ENCODE results near the gene GLRA1.
"Not testable (repeated sequence)": the region's sequence is repeated elsewhere in the genome, so short reads cannot be mapped to it uniquely, and the experiment has no call there.

GLRA1 gene

DNA sequence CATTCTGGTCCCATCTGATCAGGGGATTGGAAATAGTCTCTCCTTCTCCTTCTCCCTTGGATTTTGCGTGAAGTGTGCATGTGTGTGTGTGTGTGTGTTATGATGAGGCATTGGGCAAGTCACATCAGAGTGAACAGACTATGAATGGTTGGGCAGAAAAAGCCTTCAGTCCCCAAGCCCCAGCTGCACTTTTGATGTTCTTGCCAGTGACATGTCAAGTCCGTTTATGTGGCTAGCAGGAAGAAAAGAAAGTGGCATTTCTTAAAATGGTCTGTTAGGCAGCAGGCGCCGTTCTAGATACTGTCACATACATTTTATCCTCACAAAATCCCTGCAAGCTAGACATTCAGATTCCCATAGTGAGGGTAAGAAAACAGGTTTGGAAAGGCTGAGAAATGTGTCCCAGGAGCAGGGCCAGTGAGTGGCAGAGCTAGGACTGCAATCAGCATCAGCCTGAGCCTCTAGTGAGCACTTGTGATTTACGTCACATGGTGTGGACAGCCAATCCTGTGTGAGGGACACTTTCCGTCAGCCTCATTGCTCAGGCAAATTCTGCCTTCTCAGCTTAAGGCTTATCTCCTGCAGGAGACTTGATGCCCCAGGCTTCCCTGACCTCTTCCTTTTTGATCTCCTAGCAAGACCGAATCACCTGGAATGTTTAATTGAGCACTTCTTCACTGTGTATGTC, 60.4 kb downstream of the GLRA1 start:
- H3K4me3 ChIP-seq (replicated peaks; ENCODE audit: low read depth, low read length), result no peak overlapping the region
- TF ChIP-seq, protein P1, sequence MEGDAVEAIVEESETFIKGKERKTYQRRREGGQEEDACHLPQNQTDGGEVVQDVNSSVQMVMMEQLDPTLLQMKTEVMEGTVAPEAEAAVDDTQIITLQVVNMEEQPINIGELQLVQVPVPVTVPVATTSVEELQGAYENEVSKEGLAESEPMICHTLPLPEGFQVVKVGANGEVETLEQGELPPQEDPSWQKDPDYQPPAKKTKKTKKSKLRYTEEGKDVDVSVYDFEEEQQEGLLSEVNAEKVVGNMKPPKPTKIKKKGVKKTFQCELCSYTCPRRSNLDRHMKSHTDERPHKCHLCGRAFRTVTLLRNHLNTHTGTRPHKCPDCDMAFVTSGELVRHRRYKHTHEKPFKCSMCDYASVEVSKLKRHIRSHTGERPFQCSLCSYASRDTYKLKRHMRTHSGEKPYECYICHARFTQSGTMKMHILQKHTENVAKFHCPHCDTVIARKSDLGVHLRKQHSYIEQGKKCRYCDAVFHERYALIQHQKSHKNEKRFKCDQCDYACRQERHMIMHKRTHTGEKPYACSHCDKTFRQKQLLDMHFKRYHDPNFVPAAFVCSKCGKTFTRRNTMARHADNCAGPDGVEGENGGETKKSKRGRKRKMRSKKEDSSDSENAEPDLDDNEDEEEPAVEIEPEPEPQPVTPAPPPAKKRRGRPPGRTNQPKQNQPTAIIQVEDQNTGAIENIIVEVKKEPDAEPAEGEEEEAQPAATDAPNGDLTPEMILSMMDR (IDR thresholded peaks at IDR 0.05; ENCODE audit: low read length, missing control alignments), result no peak
- DNase-seq (ENCODE audit: low read depth), result no peak

DNA sequence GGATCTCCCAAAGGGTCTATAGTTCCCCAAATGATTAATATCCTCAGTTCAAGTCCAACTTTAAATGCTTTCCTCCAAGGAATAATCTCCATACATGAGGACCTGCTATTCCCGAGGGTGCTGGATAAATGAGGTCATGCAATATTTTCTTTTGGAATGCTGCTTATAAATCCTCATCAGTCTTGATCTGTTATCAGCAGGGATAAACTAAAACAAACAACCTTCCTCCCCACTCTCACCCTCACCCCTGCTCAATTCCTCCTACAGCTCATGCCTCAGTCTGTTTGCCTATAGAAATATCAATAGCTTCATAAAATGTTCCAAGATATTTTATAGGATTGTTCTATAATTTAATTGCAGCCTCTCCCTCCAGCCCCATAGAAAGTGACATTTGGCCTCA, 61.1 kb downstream of the GLRA1 start:
- no peak overlapping the region for H3K4me3 ChIP-seq (replicated peaks; ENCODE audit: low read depth, low read length)
- DNase-seq (ENCODE audit: low read depth), result no peak
- TF ChIP-seq, protein P1 (IDR thresholded peaks at IDR 0.05; ENCODE audit: low read length, missing control alignments), result no peak

DNA sequence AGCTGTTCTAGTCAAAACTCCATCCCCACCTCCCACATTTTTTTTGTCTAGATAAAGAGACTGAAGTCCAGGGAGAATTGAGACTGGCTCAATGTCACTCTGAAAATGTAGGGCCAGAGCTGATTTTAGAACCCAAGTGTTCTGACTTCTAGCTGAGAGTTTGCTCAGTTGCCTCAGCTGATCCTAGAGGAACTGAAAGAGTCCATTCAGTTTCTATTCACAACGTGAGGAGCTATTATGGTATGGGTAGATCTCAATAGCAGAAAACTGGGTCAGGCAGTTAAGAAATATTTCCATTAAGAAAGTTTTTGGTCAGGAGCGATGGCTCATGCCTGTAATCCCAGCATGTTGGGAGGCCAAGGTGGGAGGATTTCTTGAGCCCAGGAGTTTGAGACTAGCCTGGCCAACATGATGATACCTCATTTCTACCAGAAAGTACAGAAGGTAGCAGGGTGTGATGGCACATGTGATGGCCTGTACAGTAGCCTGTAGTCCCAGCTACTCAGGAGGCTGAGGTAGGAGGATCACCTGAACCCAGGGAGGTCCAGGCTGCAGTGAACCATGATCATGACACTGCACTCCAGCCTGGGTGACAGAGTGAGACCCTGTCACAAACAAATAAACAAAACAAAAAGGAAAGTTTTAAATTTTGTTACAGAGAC, 61.7 kb downstream of the GLRA1 start:
- TF ChIP-seq, protein P1 (IDR thresholded peaks at IDR 0.05; ENCODE audit: low read length, missing control alignments), result no peak
- no peak for DNase-seq (ENCODE audit: low read depth)
- H3K4me3 ChIP-seq (replicated peaks; ENCODE audit: low read depth, low read length), result no peak overlapping the region

DNA sequence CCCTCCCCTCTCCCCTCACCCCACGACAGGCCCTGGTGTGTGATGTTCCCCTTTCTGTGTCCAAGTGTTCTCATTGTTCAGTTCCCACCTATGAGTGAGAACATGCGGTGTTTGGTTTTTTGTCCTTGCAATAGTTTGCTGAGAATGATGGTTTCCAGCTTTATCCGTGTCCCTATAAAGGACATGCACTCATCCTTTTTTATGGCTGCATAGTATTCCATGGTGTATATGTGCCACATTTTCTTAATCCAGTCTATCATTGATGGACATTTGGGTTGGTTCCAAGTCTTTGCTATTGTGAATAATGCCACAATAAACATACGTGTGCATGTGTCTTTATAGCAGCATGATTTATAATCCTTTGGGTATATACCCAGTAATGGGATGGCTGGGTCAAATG, 63.8 kb downstream of the GLRA1 start:
- H3K4me3 ChIP-seq (replicated peaks; ENCODE audit: low read depth, low read length); DNase-seq (ENCODE audit: low read depth): not testable (repeated sequence)

DNA sequence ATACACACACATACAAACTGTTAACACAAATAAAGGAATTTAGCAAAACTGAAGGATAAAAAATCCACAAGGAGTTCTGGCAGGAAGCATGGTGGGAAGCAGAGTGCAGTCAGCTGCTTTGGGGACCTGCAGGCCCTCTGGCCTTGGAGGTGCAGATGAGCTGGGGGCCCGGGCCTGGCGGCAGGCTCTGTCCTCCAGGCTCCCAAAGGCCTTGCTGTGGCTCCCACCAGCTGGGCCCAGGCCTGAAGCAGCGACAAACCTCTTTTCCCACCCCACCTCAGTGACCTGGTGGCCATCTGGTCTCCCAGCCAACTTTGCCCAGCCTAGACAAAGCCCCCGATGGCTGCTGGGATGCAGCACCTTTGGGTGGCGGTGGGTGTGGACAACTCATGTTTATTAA, 67.8 kb downstream of the GLRA1 start:
- no peak for DNase-seq (ENCODE audit: low read depth)
- TF ChIP-seq, protein P1 (IDR thresholded peaks at IDR 0.05; ENCODE audit: low read length, missing control alignments), result no peak
- no peak overlapping the region for H3K4me3 ChIP-seq (replicated peaks; ENCODE audit: low read depth, low read length)

DNA sequence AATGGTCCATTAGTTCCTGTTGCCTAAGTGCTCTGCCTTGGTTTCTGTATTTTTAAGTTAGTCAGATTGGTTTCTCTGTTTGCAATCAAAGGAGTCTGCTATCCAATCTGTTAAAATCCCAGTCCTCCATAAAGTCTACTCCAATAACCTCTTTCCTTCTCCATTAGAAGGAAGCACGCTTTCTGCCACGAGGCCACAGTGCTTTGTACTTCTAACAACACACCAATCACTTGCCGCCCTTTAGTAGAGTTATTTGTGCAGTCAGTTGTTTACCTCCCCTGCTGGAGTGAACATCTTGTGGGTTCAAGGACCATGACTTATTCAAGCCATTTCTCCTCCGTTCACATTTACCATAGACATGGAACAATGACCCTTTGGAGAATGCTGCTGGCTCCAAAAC, 69.0 kb downstream of the GLRA1 start:
- H3K4me3 ChIP-seq (replicated peaks; ENCODE audit: low read depth, low read length), result no peak overlapping the region
- TF ChIP-seq, protein P1 (IDR thresholded peaks at IDR 0.05; ENCODE audit: low read length, missing control alignments), result no peak
- no peak for DNase-seq (ENCODE audit: low read depth)

DNA sequence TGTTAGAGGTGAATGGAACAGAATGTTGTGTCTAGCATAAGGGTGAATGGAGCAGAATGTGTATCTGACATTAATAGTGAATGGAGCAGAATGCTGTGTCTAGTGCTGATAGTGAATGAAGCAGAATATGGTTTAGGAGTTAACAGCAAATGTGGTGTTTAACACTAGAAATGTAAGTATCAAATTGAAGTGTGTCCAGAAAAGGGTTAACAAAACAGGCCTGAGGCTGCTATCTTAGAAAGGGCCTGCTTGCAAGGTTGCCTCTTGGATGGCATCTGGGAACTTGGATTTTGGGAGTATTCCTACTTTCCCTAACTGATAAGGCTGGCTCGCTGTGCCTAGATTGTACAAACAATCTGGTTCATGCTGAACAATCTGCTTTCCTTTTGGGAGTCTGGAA, 76.8 kb downstream of the GLRA1 start:
- DNase-seq (ENCODE audit: low read depth), result no peak
- H3K4me3 ChIP-seq (replicated peaks; ENCODE audit: low read depth, low read length), result no peak overlapping the region
- TF ChIP-seq, protein P1 (IDR thresholded peaks at IDR 0.05; ENCODE audit: low read length, missing control alignments), result no peak

Measured in fibroblast of pulmonary artery (primary cell).